PC-9 (cell line): ENCODE measurements around the gene SERTAD3. TPM values are rescaled to one million over a fixed set of nuclear protein-coding genes. Genes with fewer than 3 reads are reported as not detected.

Source experiments
- BruUV-seq: library from RNA; stranded (reverse); fragments of 400-500 nt; replicated peaks from 2 replicates; lab custom pipeline; 2021; lab: Mats Ljungman, UMichigan
- CTCF ChIA-PET: fragments of 300-600 bp; sonication (Branson Sonifier 250); formaldehyde crosslinking; loops from one replicate; lab custom pipeline; 2022; ENCODE audit warnings: antibody characterized with exemption; lab: Charles Lee
- POLR2A ChIA-PET: fragments of 300-600 bp; sonication (Branson Sonifier 250); formaldehyde crosslinking; loops from one replicate; lab custom pipeline; 2022; ENCODE audit warnings: antibody characterized with exemption; ENCODE audit not compliant: unreplicated experiment; lab: Charles Lee
- DNase-seq, 2 experiments: peaks; one replicate each; pipeline versions ENCODE4 v3.0.0 to v3.0.0-alpha.2; 2015 to 2022; ENCODE audit warnings: mixed read lengths in 1 of 2
- H2AFZ ChIP-seq: fragments of 200-600 bp; sonication (generic); 2 replicates; pipeline ENCODE4 v1.8.1; 2017; ENCODE audit warnings: antibody characterized with exemption
- H3F3A ChIP-seq: fragments of 200-600 bp; sonication (generic); 2 replicates; pipeline ENCODE4 v1.8.1; 2017; ENCODE audit warnings: antibody characterized with exemption, mild to moderate bottlenecking, low read depth; ENCODE audit not compliant: insufficient read depth
- H3K27ac ChIP-seq: fragments of 200-600 bp; sonication (generic); 2 replicates; pipeline ENCODE4 v1.6.1; 2016; ENCODE audit warnings: mixed run types
- H3K27me3 ChIP-seq: fragments of 200-600 bp; sonication (generic); 2 replicates; pipeline ENCODE4 v1.6.1; 2016; ENCODE audit warnings: low read depth, mixed run types; ENCODE audit not compliant: insufficient read depth
- H3K36me3 ChIP-seq: fragments of 200-600 bp; sonication (generic); 2 replicates; pipeline ENCODE4 v1.6.1; 2016; ENCODE audit warnings: low read depth, mixed run types
- H3K4me1 ChIP-seq: fragments of 200-600 bp; sonication (generic); replicated peaks from 2 replicates; pipeline ENCODE4 v1.6.1; 2016; ENCODE audit warnings: mixed run types; ENCODE audit not compliant: insufficient read depth
- H3K4me2 ChIP-seq: fragments of 200-600 bp; sonication (generic); 2 replicates; pipeline ENCODE4 v1.6.1; 2017; ENCODE audit warnings: mixed run types
- H3K4me3 ChIP-seq: fragments of 200-600 bp; sonication (generic); 2 replicates; pipeline ENCODE4 v1.6.1; 2016; ENCODE audit warnings: mixed run types
- H3K79me2 ChIP-seq: fragments of 200-600 bp; sonication (generic); 2 replicates; pipeline ENCODE4 v1.6.1; 2017; ENCODE audit warnings: low read depth, mixed run types
- H3K9me2 ChIP-seq: fragments of 200-600 bp; sonication (generic); 2 replicates; pipeline ENCODE4 v1.8.1; 2017; ENCODE audit warnings: mild to moderate bottlenecking; ENCODE audit not compliant: insufficient read depth
- H3K9me3 ChIP-seq: fragments of 200-600 bp; sonication (generic); 2 replicates; pipeline ENCODE4 v1.8.1; 2016; ENCODE audit warnings: low read depth; ENCODE audit not compliant: insufficient read depth
- H4K20me1 ChIP-seq: fragments of 200-600 bp; sonication (generic); 2 replicates; pipeline ENCODE4 v1.8.1; 2017; ENCODE audit not compliant: insufficient read depth
- EZH2 ChIP-seq: fragments of 200-600 bp; sonication (generic); IDR thresholded peaks from 2 replicates; pipeline ENCODE4 v1.8.0; 2017; ENCODE audit warnings: antibody characterized with exemption, low read depth
- intact Hi-C: fragments of 100-400 bp; cut with micrococcal nuclease; formaldehyde crosslinking; loops from one replicate; pipeline ENCODE4 v1.10.0; 2022; ENCODE audit not compliant: unreplicated experiment
- total RNA-seq: library from RNA; stranded (reverse); gene quantifications from 2 replicates; pipeline ENCODE4 v1.2.3, GENCODE V29; 2021
- TF ChIP-seq, protein P1 (sequence below): fragments of 200-600 bp; sonication (generic); conservative IDR thresholded peaks from 2 replicates; pipeline ENCODE4 v1.6.1; 2017; ENCODE audit warnings: mixed run types, antibody characterized with exemption, mild to moderate bottlenecking, moderate library complexity

Gene SERTAD3
- total RNA-seq, 1 experiment from 2014 or later = 41.4 TPM

- Histone ChIP-seq H3K36me3 (no peaks in the 10 kb centered on the region), H3K27me3 (no peaks in the 10 kb centered on the region), H3K4me3 (peak overlapping the region; percentile 90), H3K9me2 (no peaks in the 10 kb centered on the region), H4K20me1 (no peaks in the 10 kb centered on the region), H3K4me2 (peak overlapping the region; percentile 91), H2AFZ (peak overlapping the region; percentile 99), H3K4me1 (peaks cover 4% of the 10 kb centered on the region), H3K9me3 (no peaks in the 10 kb centered on the region), H3K79me2 (no peaks in the 10 kb centered on the region), H3K27ac (0 out of 2 replicates have a peak overlapping the region, but pooled peaks have one; percentile 23), H3F3A (peaks cover 8% of the 10 kb centered on the region; the same call in 1 of the 2 replicates)
- CTCF ChIA-PET = interaction anchor here (0.5 to 0.9 kb wide), 4 partner anchors 27 to 202 kb away, joined by 3 to 6 read pairs (median 4); no protein-coding TSS in a partner anchor
- no peak for TF ChIP-seq EZH2
- TF ChIP-seq, protein P1, sequence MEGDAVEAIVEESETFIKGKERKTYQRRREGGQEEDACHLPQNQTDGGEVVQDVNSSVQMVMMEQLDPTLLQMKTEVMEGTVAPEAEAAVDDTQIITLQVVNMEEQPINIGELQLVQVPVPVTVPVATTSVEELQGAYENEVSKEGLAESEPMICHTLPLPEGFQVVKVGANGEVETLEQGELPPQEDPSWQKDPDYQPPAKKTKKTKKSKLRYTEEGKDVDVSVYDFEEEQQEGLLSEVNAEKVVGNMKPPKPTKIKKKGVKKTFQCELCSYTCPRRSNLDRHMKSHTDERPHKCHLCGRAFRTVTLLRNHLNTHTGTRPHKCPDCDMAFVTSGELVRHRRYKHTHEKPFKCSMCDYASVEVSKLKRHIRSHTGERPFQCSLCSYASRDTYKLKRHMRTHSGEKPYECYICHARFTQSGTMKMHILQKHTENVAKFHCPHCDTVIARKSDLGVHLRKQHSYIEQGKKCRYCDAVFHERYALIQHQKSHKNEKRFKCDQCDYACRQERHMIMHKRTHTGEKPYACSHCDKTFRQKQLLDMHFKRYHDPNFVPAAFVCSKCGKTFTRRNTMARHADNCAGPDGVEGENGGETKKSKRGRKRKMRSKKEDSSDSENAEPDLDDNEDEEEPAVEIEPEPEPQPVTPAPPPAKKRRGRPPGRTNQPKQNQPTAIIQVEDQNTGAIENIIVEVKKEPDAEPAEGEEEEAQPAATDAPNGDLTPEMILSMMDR = no peak
- DNase-seq = peak; percentile 69 to 96
- BruUV-seq = TSS peak; percentile 69
- intact Hi-C loops = loop anchor here (5.0 kb wide), 1 partner anchor 39 kb away; the partner anchor contains the start of gene SERTAD3
- POLR2A ChIA-PET = interaction anchor here (0.5 to 1.0 kb wide), 5 partner anchors 32 to 1372 kb away, joined by 3 to 6 read pairs (median 4); no protein-coding TSS in a partner anchor
Measured at GRCh38 chr19:40403262-40403984, 40.7 kb downstream of the SERTAD3 start.

DNA sequence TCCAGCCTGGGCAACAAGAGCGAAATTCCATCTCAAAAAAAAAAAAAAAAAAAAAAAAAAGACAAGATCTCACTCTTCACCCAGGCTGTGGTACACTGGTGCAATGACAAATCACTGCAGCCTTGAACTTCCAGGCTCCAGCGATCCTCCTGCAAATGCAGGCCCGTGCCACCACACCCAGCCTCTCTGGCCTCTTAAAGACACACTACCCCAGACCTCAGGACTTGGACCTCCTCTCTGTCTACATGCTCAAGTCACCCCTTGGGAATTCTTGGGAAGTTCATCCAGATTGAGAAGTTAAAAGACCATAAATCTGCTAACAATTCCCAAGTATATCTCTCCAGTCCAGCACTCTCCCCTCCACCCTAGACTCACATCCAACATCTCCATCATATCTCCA lies 43.6 kb downstream of the SERTAD3 start:
- no peaks in the 10 kb centered on the region for H3K9me3 ChIP-seq
- H3K36me3 ChIP-seq = no peaks in the 10 kb centered on the region
- H2AFZ ChIP-seq = no peak overlapping the region
- no peaks in the 10 kb centered on the region for H4K20me1 ChIP-seq
- no peaks in the 10 kb centered on the region for H3K79me2 ChIP-seq
- no peak overlapping the region for H3K4me2 ChIP-seq
- TF ChIP-seq, protein P1 = no peak
- no peak for TF ChIP-seq EZH2
- no peak overlapping the region for H3K4me3 ChIP-seq
- no peak overlapping the region for H3K27ac ChIP-seq
- BruUV-seq = no TSS peak
- DNase-seq = no peak
- ChIA-PET CTCF (no interaction called here), POLR2A (no interaction called here)
- H3K9me2 ChIP-seq = no peaks in the 10 kb centered on the region
- H3F3A ChIP-seq = peaks cover 8% of the 10 kb centered on the region; the same call in 1 of the 2 replicates
- no peaks in the 10 kb centered on the region for H3K27me3 ChIP-seq
- H3K4me1 ChIP-seq = peaks cover 4% of the 10 kb centered on the region
- intact Hi-C loops = loop anchor here (5.0 kb wide), 1 partner anchor 42 kb away; the partner anchor contains the start of gene SERTAD3

DNA sequence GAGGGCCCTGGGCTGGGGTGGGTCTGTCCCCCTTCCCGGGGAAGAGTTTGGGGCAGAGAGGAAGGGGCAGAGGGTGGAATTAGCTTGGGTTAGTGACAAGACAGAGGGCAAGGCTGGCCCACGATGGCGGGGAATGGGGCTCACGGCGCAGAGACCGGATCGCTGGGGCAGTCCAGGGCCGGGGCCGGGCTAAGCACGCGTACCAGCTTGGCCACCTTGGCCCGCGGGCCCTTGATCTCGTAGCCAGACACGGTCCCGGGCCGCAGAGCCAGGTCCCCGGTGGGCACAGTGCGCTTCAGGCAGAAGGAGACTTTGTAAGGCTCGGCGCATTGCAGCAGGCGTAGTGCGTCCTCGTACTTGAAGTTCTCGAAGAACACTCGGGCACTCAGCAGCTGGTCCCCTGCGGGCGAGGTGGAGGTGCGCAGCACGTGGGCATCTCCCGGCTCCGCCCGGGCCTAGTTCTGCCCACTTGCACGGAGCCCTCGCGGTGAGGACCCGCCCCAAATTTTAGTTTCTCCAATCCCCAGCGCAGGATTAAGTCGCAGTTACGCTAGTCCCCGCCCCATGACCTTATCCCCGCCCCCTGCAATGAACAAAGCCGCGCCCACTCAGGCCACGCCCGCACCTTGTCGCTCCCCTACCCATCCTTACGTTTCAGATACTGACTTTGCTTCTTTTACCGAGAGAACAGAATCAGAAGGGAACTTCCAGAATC lies 45.6 kb downstream of the SERTAD3 start:
- Histone ChIP-seq H3K4me3 (no peak overlapping the region), H3K4me2 (no peak overlapping the region), H3K27ac (no peak overlapping the region), H3K9me3 (no peaks in the 10 kb centered on the region), H4K20me1 (no peaks in the 10 kb centered on the region), H2AFZ (no peak overlapping the region), H3K4me1 (peaks cover 5% of the 10 kb centered on the region), H3K79me2 (no peaks in the 10 kb centered on the region), H3K36me3 (no peaks in the 10 kb centered on the region), H3K9me2 (no peaks in the 10 kb centered on the region), H3F3A (0 out of 2 replicates have a peak, but pooled peaks cover 4% of the 10 kb centered on the region), H3K27me3 (no peaks in the 10 kb centered on the region)
- CTCF ChIA-PET = no interaction called here
- DNase-seq = no peak
- no TSS peak for BruUV-seq
- TF ChIP-seq, protein P1 = no peak
- TF ChIP-seq EZH2 = no peak
- POLR2A ChIA-PET = no interaction called here
- intact Hi-C loops = loop anchor here (10.0 kb wide), 1 partner anchor 126 kb away; no protein-coding TSS in a partner anchor
